H9 (cell line): ENCODE data around the gene RNF145. TPM values are rescaled to one million over a fixed set of nuclear protein-coding genes. Genes with fewer than 3 reads are reported as not detected.

Experiments
- DNase-seq: peaks from one replicate; pipeline ENCODE4 v3.0.0-alpha.2; 2017
- H2AFZ ChIP-seq: one replicate; pipeline ENCODE4 v1.6.1; 2013; ENCODE audit warnings: mild to moderate bottlenecking, low read length, control low read depth, moderate library complexity
- H2AK5ac ChIP-seq: 2 replicates; pipeline ENCODE4 v1.6.1; 2013; ENCODE audit warnings: low read length, control low read depth, mixed read lengths; ENCODE audit not compliant: insufficient read length
- H2BK120ac ChIP-seq: one replicate; pipeline ENCODE4 v1.6.1; 2013; ENCODE audit warnings: low read depth, mild to moderate bottlenecking, low read length, control low read depth, inconsistent platforms; ENCODE audit not compliant: poor library complexity, severe bottlenecking
- H2BK12ac ChIP-seq: 2 replicates; pipeline ENCODE4 v1.6.1; 2013; ENCODE audit warnings: low read length, control low read depth, mixed read lengths, low read depth; ENCODE audit not compliant: insufficient read length
- H2BK15ac ChIP-seq: 2 replicates; pipeline ENCODE4 v1.6.1; 2013; ENCODE audit warnings: low read depth, low read length, control low read depth
- H2BK20ac ChIP-seq: one replicate; pipeline ENCODE4 v1.6.1; 2013; ENCODE audit warnings: low read depth, mild to moderate bottlenecking, low read length, control low read depth, inconsistent platforms; ENCODE audit not compliant: poor library complexity, severe bottlenecking
- H2BK5ac ChIP-seq: 2 replicates; pipeline ENCODE4 v1.6.1; 2013; ENCODE audit warnings: low read length, control low read depth, mixed read lengths; ENCODE audit not compliant: insufficient read length
- H3K14ac ChIP-seq: 2 replicates; pipeline ENCODE4 v1.6.1; 2013; ENCODE audit warnings: low read length, control low read depth; ENCODE audit not compliant: insufficient read depth
- H3K18ac ChIP-seq: 2 replicates; pipeline ENCODE4 v1.6.1; 2013; ENCODE audit warnings: low read depth, mild to moderate bottlenecking, mixed read lengths, low read length, control low read depth; ENCODE audit not compliant: insufficient read length
- H3K23ac ChIP-seq: 2 replicates; pipeline ENCODE4 v1.6.1; 2013; ENCODE audit warnings: low read length, control low read depth, mixed read lengths, low read depth; ENCODE audit not compliant: insufficient read length
- H3K23me2 ChIP-seq: 2 replicates; pipeline ENCODE4 v1.6.1; 2013; ENCODE audit warnings: low read depth, mild to moderate bottlenecking, mixed read lengths, low read length, control low read depth; ENCODE audit not compliant: insufficient read length, poor library complexity, severe bottlenecking
- H3K27ac ChIP-seq: 2 replicates; pipeline ENCODE4 v1.5.1; 2013; ENCODE audit warnings: low read length, control low read depth, mixed read lengths, low read depth; ENCODE audit not compliant: insufficient read length
- H3K27me3 ChIP-seq: 2 replicates; pipeline ENCODE4 v1.6.1; 2013; ENCODE audit warnings: low read length, control low read depth, inconsistent platforms; ENCODE audit not compliant: insufficient read depth
- H3K4ac ChIP-seq: 2 replicates; pipeline ENCODE4 v1.6.1; 2013; ENCODE audit warnings: low read depth, mild to moderate bottlenecking, control low read depth, inconsistent platforms, low read length, moderate library complexity
- H3K4me1 ChIP-seq: 2 replicates; pipeline ENCODE4 v1.6.1; 2013; ENCODE audit warnings: low read length, control low read depth, inconsistent platforms; ENCODE audit not compliant: insufficient read depth
- H3K4me2 ChIP-seq: 2 replicates; pipeline ENCODE4 v1.6.1; 2013; ENCODE audit warnings: low read length, control low read depth, mixed read lengths; ENCODE audit not compliant: insufficient read length, insufficient read depth
- H3K56ac ChIP-seq: 2 replicates; pipeline ENCODE4 v1.6.1; 2013; ENCODE audit warnings: low read depth, mild to moderate bottlenecking, mixed read lengths, low read length, control low read depth; ENCODE audit not compliant: insufficient read length
- H3K79me1 ChIP-seq: 2 replicates; pipeline ENCODE4 v1.6.1; 2013; ENCODE audit warnings: low read depth, mild to moderate bottlenecking, moderate library complexity, low read length, control low read depth, inconsistent platforms; ENCODE audit not compliant: insufficient read depth, poor library complexity, severe bottlenecking
- H3K79me2 ChIP-seq: 2 replicates; pipeline ENCODE4 v1.6.1; 2013; ENCODE audit warnings: low read length, control low read depth, inconsistent platforms; ENCODE audit not compliant: insufficient read depth
- H3K9ac ChIP-seq: 2 replicates; pipeline ENCODE4 v1.6.1; 2013; ENCODE audit warnings: low read length, control low read depth, mixed read lengths; ENCODE audit not compliant: insufficient read length; ENCODE audit errors: extremely low read depth
- H3K9me3 ChIP-seq: one replicate; pipeline ENCODE4 v1.6.1; 2013; ENCODE audit warnings: low read depth, low read length, inconsistent platforms; ENCODE audit not compliant: control insufficient read depth
- H3T11ph ChIP-seq: one replicate; pipeline ENCODE4 v1.6.1; 2013; ENCODE audit warnings: mild to moderate bottlenecking, low read length, control low read depth, inconsistent platforms
- H4K20me1 ChIP-seq: one replicate; pipeline ENCODE4 v1.6.1; 2013; ENCODE audit not compliant: control insufficient read depth, insufficient read length, insufficient read depth
- H4K5ac ChIP-seq: 2 replicates; pipeline ENCODE4 v1.6.1; 2013; ENCODE audit warnings: low read depth, mild to moderate bottlenecking, mixed read lengths, low read length, control low read depth; ENCODE audit not compliant: insufficient read length
- H4K8ac ChIP-seq: replicated peaks from 2 replicates; pipeline ENCODE4 v1.6.1; 2013; ENCODE audit warnings: low read length, control low read depth, mixed read lengths, low read depth; ENCODE audit not compliant: insufficient read length
- H4K91ac ChIP-seq: 2 replicates; pipeline ENCODE4 v1.6.1; 2013; ENCODE audit warnings: low read depth, mild to moderate bottlenecking, moderate library complexity, mixed read lengths, low read length, control low read depth; ENCODE audit not compliant: insufficient read length
- H3K27ac Mint-ChIP-seq, 3 experiments: 2 replicates in 2 of 3; 3 replicates in 1 of 3; pipeline ENCODE4 v1.8.0; 2020 to 2021; ENCODE audit warnings: mixed read lengths in 3 of 3, mild to moderate bottlenecking in 1 of 3, moderate library complexity in 1 of 3
- H3K27me3 Mint-ChIP-seq: 2 replicates; pipeline ENCODE4 v1.8.0; 2021; ENCODE audit warnings: low read depth, mild to moderate bottlenecking, moderate library complexity, mixed read lengths
- H3K36me3 Mint-ChIP-seq, 3 experiments: 2 replicates in 2 of 3; 3 replicates in 1 of 3; pipeline ENCODE4 v1.8.0; 2020 to 2021; ENCODE audit warnings: low read depth in 3 of 3, mixed read lengths in 3 of 3; ENCODE audit not compliant: insufficient read depth in 1 of 3
- H3K4me1 Mint-ChIP-seq, 2 experiments: 2 replicates each; pipeline ENCODE4 v1.8.0; 2020; ENCODE audit warnings: mixed read lengths in 2 of 2
- H3K4me3 Mint-ChIP-seq, 2 experiments: 2 replicates in 1 of 2; 3 replicates in 1 of 2; pipeline ENCODE4 v1.8.0; 2020 to 2021; ENCODE audit warnings: mild to moderate bottlenecking in 2 of 2, mixed read lengths in 2 of 2, moderate library complexity in 1 of 2
- H3K9me3 Mint-ChIP-seq, 2 experiments: 2 replicates in 1 of 2; 3 replicates in 1 of 2; pipeline ENCODE4 v1.8.0; 2020; ENCODE audit warnings: mild to moderate bottlenecking in 2 of 2, mixed read lengths in 2 of 2, moderate library complexity in 1 of 2
- CTCF ChIP-seq: fragments of 200-600 bp; sonication (generic); conservative IDR thresholded peaks from 3 replicates; pipeline ENCODE4 v1.8.0; 2021; ENCODE audit warnings: antibody characterized with exemption, mild to moderate bottlenecking
- WGBS: extraction: QIAGEN DNeasy Blood & Tissue Kit; methylation state at CpG from one replicate; pipeline ENCODE4 v1.1.7; 2013; ENCODE audit warnings: missing lambda C conversion rate, low lambda C conversion rate, mixed read lengths; ENCODE audit not compliant: insufficient read length; ENCODE audit errors: extremely low coverage; 5-methylcytosine and 5-hydroxymethylcytosine counted together
- total RNA-seq: library from RNA; stranded (reverse); gene quantifications from 2 replicates; pipeline ENCODE4 v1.2.1, GENCODE V29; 2021

RNF145 gene
- total RNA-seq, 1 experiment from 2014 or later = 59.1 TPM

DNA sequence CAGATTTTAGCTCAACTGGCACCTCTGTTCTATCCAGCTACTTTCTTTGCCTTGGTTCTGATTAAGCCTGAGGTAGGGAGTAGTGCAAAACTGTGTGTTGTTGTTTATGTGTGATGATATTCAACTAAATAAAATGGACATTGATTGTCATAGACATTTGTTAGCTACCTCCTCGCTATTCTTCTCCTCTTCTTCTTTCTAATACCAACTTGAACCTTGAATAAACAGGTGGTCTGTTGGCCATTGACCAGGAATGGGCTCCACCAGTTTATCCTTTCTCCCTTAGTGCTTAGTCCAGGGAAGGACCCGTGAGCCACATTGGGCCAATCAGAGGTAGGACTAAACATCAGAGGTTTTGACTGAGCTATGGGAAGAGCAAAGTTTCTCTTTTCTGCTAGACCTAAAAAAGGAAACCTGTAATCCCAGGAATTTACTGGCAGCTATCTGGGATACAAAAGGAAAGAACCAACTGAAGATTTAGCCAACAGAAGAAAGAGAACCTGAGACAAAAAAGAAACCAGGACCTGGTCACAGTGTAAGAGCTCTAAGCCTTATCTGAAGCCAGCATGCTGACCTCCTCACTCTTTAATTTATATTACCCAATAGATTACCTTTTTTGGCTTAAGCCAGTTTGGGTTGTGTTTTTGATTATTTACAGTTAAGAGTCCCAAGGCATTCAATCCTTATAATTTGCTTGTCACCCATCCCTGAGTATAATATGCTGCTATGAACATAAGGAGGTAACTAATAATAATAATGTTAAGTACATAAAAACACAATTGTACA lies 5.3 kb upstream of the RNF145 start:
- Histone ChIP-seq H4K20me1 (no peaks in the 10 kb centered on the region), H2BK15ac (no peak overlapping the region), H2BK120ac (no peak overlapping the region), H3K56ac (no peak overlapping the region), H4K5ac (no peak overlapping the region), H3K79me1 (no peaks in the 10 kb centered on the region), H4K91ac (no peak overlapping the region), H2AFZ (no peak overlapping the region), H3K4ac (no peak overlapping the region), H4K8ac (no peak overlapping the region), H3K4me2 (no peak overlapping the region), H2BK12ac (no peak overlapping the region), H3K27me3 (peaks cover 4% of the 10 kb centered on the region; the same call in 1 of the 2 replicates), H2BK20ac (no peak overlapping the region), H3K14ac (no peak overlapping the region), H3T11ph (no peak overlapping the region), H2BK5ac (no peak overlapping the region), H3K79me2 (no peaks in the 10 kb centered on the region), H3K27ac (no peak overlapping the region), H3K4me1 (peaks cover 7% of the 10 kb centered on the region; the same call in 1 of the 2 replicates), H2AK5ac (no peak overlapping the region), H3K23me2 (peaks cover 3% of the 10 kb centered on the region), H3K9ac (no peak overlapping the region), H3K23ac (no peak overlapping the region), H3K18ac (no peak overlapping the region), H3K9me3 (no peaks in the 10 kb centered on the region)
- Mint-ChIP-seq H3K27me3 (peaks cover 25% of the 10 kb centered on the region), H3K9me3 (peaks cover 0 to 2% of the 10 kb centered on the region in 2 experiments; a peak in 1 of 5 replicates), H3K36me3 (peaks cover 0 to 1% (median 0%) of the 10 kb centered on the region in 3 experiments; a peak in 1 of 7 replicates), H3K4me3 (no peak overlapping the region), H3K27ac (no peak overlapping the region), H3K4me1 (peaks cover 10 to 15% of the 10 kb centered on the region in 2 experiments)
- TF ChIP-seq CTCF = no peak
- no peak for DNase-seq
- WGBS = no CpG with 5 or more reads among the region's 2 CpGs
